ENCODE results near the gene CCBE1. TPM values are rescaled to one million over a fixed set of nuclear protein-coding genes. Genes with fewer than 3 reads are reported as not detected.

Gene CCBE1
- total and polyA plus RNA-seq, 4 donors, result 0.99 to 2.7 (median 1.9) TPM

DNA sequence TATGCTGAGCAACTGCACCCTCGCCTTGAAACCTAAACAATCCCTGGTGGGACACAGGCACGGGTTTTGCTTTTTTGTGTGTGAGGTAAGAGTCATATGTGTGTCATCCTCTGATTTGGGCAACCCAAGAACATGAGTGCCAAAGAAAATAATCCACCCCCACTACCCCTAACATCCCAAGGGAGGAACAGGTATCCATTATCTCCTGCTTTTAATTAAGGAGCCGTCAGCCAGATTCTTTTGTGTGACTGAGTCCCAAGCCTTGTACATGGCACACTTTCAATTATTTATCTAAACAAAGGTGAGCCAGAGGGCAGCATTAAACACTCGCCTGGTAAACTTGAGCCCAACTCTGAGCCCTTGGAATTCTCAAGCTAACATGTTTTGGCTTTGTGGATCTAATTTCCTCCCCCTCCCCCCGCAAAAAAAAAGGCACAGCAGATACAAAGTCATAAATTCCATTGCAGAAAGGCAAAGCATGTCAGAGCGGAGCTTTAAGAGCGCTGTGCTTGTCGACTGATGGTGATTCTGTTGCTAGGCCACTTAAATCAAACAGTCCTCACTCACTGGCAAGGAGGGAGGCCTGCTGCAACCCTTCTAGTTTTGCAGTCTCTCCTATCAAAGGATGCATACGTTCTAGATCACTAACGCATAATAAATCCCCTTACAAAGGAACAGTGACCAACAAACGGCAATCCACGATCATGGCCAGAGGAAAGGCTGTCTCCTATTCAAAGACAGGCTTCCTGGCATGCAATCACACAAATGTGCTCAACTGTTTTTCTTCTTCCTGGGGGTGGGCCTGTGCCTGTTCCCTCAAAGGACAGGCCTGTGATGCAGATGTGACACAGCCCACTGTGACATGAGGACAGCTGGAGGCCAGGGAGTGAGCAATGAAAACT lies 194.7 kb downstream of the CCBE1 start:
- Histone ChIP-seq H3K4me3 (ENCODE audit: low read depth, low read length) (no peak overlapping the region), H3K27me3 (ENCODE audit: control insufficient read depth, insufficient read depth, low read length) (no peaks in the 10 kb centered on the region), H3K4me1 (ENCODE audit: control insufficient read depth, insufficient read depth, low read length) (peaks cover 10% of the 10 kb centered on the region), H3K36me3 (ENCODE audit: control insufficient read depth, insufficient read depth, low read length) (no peaks in the 10 kb centered on the region), H3K9me3 (ENCODE audit: control insufficient read depth, insufficient read depth, low read length) (peaks cover 1% of the 10 kb centered on the region), H3K27ac (ENCODE audit: low read depth, low read length) (peak overlapping the region; percentile 61)
- peak in 5 of 6 donors; percentile 12 to 85 (median 32) for DNase-seq (ENCODE audit: low read depth in 4 of 6, low spot score in 6 of 6)
- 8% methylated on average over 7 of the region's 12 CpGs for WGBS (ENCODE audit: insufficient coverage)

DNA sequence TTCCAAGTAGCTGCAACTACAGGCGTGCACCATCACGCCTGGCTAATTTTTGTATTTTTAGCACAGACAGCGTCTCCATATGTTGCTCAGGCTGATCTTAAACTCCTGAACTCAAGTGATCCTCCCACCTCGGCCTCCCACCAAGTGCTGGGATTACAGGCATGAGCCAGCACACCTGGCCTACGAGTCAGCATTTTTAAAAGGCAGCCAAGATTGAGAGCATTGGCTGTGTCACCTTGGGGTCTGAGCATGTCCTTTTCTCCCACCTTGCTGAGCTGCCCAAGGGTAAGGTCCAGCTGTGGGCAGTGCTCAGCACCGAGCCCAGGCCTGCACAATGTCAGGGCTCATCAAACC lies 195.3 kb downstream of the CCBE1 start:
- Histone ChIP-seq H3K4me3 (ENCODE audit: low read depth, low read length) (no peak overlapping the region), H3K9me3 (ENCODE audit: control insufficient read depth, insufficient read depth, low read length) (peaks cover 1% of the 10 kb centered on the region), H3K27ac (ENCODE audit: low read depth, low read length) (peak overlapping the region; percentile 61), H3K27me3 (ENCODE audit: control insufficient read depth, insufficient read depth, low read length) (no peaks in the 10 kb centered on the region), H3K4me1 (ENCODE audit: control insufficient read depth, insufficient read depth, low read length) (peaks cover 10% of the 10 kb centered on the region), H3K36me3 (ENCODE audit: control insufficient read depth, insufficient read depth, low read length) (no peaks in the 10 kb centered on the region)
- 76% methylated on average over 6 of the region's 6 CpGs for WGBS (ENCODE audit: insufficient coverage)
- DNase-seq (ENCODE audit: low read depth in 4 of 6, low spot score in 6 of 6), result no peak

DNA sequence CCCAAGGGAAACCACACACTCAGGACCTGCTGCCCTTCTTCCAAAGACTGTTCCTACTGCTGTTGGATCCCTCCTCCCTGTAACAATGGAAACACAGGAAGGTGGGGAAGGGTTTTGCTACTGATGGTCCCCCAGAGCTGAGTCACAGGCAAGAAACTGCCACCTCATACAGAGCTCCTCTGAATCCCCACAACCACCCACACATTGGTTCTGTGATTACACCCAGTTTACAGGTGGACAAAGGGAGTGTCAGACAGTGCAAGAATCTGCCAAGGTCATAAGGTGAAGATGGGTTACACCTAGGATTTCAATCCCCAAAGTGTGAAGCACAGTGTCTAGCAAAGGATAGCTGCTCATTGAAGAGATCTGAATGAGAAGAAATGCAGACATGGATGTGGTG lies 196.5 kb downstream of the CCBE1 start:
- H3K4me1 ChIP-seq (ENCODE audit: control insufficient read depth, insufficient read depth, low read length), result peaks cover 10% of the 10 kb centered on the region
- no peak for DNase-seq (ENCODE audit: low read depth in 4 of 6, low spot score in 6 of 6)
- no peak overlapping the region for H3K4me3 ChIP-seq (ENCODE audit: low read depth, low read length)
- no peaks in the 10 kb centered on the region for H3K27me3 ChIP-seq (ENCODE audit: control insufficient read depth, insufficient read depth, low read length)
- no peaks in the 10 kb centered on the region for H3K36me3 ChIP-seq (ENCODE audit: control insufficient read depth, insufficient read depth, low read length)
- H3K27ac ChIP-seq (ENCODE audit: low read depth, low read length), result no peak overlapping the region
- H3K9me3 ChIP-seq (ENCODE audit: control insufficient read depth, insufficient read depth, low read length), result peaks cover 1% of the 10 kb centered on the region

DNA sequence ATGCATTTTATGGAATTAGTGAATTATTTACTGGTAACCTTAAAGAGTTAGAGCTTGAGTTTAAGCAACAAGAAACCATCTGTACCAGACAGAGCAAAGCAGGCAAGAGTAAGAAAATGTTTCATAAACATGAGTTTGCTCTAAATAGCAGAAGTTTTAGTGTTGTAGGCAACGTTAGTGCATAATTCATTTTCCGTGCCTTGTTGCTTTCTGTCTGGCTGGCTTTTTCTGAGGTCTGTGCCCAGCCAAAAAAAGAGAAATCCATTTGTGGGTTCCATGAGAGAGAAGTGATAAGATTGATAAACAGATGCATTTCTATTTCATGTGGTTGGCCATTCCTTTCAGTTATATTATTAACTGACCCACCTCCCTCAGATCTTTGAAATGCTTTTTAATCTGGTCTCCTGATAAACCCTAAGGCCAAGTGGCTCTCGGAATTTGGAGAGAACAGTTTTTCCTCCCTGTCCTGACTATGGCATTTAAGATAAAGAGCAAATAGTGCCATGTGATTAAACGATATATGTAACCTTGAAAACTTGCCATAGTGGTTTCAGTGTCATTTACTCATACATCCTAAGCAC lies 198.6 kb downstream of the CCBE1 start:
- H3K9me3 ChIP-seq (ENCODE audit: control insufficient read depth, insufficient read depth, low read length), result peaks cover 1% of the 10 kb centered on the region
- H3K4me1 ChIP-seq (ENCODE audit: control insufficient read depth, insufficient read depth, low read length), result peaks cover 10% of the 10 kb centered on the region
- H3K36me3 ChIP-seq (ENCODE audit: control insufficient read depth, insufficient read depth, low read length), result no peaks in the 10 kb centered on the region
- no peak overlapping the region for H3K27ac ChIP-seq (ENCODE audit: low read depth, low read length)
- no peaks in the 10 kb centered on the region for H3K27me3 ChIP-seq (ENCODE audit: control insufficient read depth, insufficient read depth, low read length)
- peak in 1 of 6 donors; percentile 76 for DNase-seq (ENCODE audit: low read depth in 4 of 6, low spot score in 6 of 6)
- 77% methylated on average over 2 of the region's 4 CpGs for WGBS (ENCODE audit: insufficient coverage)
- H3K4me3 ChIP-seq (ENCODE audit: low read depth, low read length), result no peak overlapping the region

DNA sequence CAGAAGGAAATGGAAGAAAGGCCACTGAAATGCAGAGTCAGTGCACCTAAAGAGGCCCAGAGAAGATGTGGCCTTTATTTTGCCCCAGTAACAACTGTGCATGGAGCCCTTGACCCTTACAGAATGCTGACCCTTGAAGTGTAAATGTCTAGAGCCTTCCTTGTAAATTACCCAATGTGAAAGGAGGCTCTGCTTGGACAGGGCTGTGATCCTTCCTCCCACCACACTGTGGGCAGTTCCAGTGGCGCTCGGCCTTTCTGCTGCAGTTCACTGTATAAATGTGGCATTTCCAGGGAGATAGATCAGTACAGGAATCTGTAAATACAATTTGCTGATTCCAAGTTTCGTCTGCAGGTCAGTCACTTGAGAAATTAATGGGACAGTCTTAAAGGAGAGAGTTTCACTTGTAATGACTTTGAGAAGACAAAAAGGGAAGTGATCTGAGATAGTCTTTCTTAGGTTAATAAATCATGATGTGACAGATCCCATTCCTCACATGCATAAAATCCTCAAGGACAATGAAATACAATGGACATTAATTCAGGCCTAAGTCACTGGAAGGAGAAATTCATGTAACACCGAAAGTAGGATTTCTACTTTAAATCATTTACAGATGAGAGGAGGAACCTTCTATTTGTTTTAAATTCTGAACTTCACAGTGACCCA lies 204.3 kb downstream of the CCBE1 start:
- 20% methylated on average over 1 of the region's 4 CpGs for WGBS (ENCODE audit: insufficient coverage)

DNA sequence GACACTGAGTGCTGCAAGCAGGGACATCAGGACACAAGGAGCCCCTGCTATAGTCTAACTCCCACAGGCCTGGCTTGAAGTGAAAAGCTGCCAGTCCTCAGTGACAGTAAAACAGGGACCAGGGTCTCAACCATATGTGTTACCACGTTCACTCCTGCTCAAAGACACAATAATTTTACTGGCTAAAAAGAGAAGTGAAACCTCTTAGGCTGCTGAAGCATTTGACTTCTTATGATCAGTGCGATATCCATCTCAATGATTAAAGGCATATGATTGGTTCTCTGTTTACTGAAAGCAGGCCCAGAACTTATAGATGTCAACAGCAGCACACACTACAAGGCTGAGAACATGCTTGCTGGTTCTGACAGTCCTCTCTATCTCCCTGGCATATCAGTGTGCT lies 208.3 kb downstream of the CCBE1 start:
- no peak overlapping the region for H3K27ac ChIP-seq (ENCODE audit: low read depth, low read length)
- no peak for DNase-seq (ENCODE audit: low read depth in 4 of 6, low spot score in 6 of 6)
- 100% methylated on average over 1 of the region's 2 CpGs for WGBS (ENCODE audit: insufficient coverage)
- H3K27me3 ChIP-seq (ENCODE audit: control insufficient read depth, insufficient read depth, low read length), result no peaks in the 10 kb centered on the region
- H3K4me3 ChIP-seq (ENCODE audit: low read depth, low read length), result no peak overlapping the region
- H3K4me1 ChIP-seq (ENCODE audit: control insufficient read depth, insufficient read depth, low read length), result no peaks in the 10 kb centered on the region
- no peaks in the 10 kb centered on the region for H3K36me3 ChIP-seq (ENCODE audit: control insufficient read depth, insufficient read depth, low read length)
- no peaks in the 10 kb centered on the region for H3K9me3 ChIP-seq (ENCODE audit: control insufficient read depth, insufficient read depth, low read length)

More for the DNA sequence above, 204.3 kb downstream of the CCBE1 start:
- Histone ChIP-seq H3K27ac (ENCODE audit: low read depth, low read length) (no peak overlapping the region), H3K9me3 (ENCODE audit: control insufficient read depth, insufficient read depth, low read length) (no peaks in the 10 kb centered on the region), H3K4me1 (ENCODE audit: control insufficient read depth, insufficient read depth, low read length) (no peaks in the 10 kb centered on the region), H3K36me3 (ENCODE audit: control insufficient read depth, insufficient read depth, low read length) (no peaks in the 10 kb centered on the region), H3K4me3 (ENCODE audit: low read depth, low read length) (no peak overlapping the region), H3K27me3 (ENCODE audit: control insufficient read depth, insufficient read depth, low read length) (no peaks in the 10 kb centered on the region)
- DNase-seq (ENCODE audit: low read depth in 4 of 6, low spot score in 6 of 6), result peak in 1 of 6 donors; percentile 29

DNA sequence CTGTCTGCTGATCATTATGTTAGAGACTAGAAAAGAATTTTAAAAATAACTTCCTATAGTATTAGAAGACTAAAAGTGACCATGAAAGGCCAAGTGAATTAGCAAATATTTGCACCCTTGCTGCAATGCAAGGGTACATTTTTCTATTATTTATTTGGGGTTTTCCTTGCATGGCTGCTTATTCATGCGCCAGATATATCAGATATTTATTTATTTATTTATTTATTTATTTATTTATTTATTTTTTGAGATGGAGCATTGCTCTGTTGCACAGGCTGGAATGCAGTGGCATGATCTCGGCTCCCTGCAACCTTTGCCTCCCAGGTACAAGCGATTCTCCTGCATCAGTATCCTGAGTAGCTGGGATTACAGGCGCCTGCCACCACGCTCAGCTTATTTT lies 211.8 kb downstream of the CCBE1 start:
- H3K4me1 ChIP-seq (ENCODE audit: control insufficient read depth, insufficient read depth, low read length), result no peaks in the 10 kb centered on the region
- WGBS (ENCODE audit: insufficient coverage), result 100% methylated on average over 4 of the region's 5 CpGs
- no peaks in the 10 kb centered on the region for H3K9me3 ChIP-seq (ENCODE audit: control insufficient read depth, insufficient read depth, low read length)
- H3K4me3 ChIP-seq (ENCODE audit: low read depth, low read length), result no peak overlapping the region
- DNase-seq (ENCODE audit: low read depth in 4 of 6, low spot score in 6 of 6), result no peak
- no peak overlapping the region for H3K27ac ChIP-seq (ENCODE audit: low read depth, low read length)
- no peaks in the 10 kb centered on the region for H3K36me3 ChIP-seq (ENCODE audit: control insufficient read depth, insufficient read depth, low read length)
- H3K27me3 ChIP-seq (ENCODE audit: control insufficient read depth, insufficient read depth, low read length), result no peaks in the 10 kb centered on the region

DNA sequence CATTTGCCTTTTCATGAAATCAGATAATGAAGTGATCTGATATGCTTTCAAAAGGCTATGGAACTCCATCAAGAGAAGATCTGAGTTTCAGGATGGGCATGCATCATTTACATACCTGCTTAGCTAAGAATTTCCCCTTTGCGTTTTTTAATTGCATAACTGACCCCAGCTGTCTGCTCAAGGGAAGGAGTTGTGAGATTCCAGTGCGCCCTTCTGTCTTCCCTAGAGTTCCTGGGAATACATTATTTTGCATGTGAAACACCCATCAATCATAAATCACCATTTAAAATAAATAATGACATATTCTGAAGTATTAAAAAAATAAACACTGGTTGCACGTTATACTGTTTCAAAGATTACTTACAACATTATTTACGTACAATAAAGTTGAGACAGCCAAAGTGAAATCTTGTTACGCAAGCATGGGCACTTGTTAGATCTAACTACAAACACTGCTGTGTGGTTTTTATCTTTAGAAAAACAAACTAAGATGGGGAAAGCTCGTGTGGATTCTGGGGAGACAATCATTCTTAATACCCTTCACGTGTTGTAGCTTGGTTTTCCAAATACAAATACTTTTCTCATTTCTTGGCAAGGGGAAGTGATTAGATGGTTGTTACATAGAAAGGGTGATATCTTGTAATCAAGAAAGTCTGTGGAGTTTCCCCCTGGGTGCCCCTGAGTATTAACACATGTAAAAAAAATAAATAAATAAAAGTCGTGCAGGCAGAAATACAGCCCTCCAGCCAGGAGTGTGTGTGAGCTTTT lies 212.5 kb downstream of the CCBE1 start:
- Histone ChIP-seq H3K4me1 (ENCODE audit: control insufficient read depth, insufficient read depth, low read length) (no peaks in the 10 kb centered on the region), H3K4me3 (ENCODE audit: low read depth, low read length) (no peak overlapping the region), H3K27ac (ENCODE audit: low read depth, low read length) (no peak overlapping the region), H3K36me3 (ENCODE audit: control insufficient read depth, insufficient read depth, low read length) (no peaks in the 10 kb centered on the region), H3K9me3 (ENCODE audit: control insufficient read depth, insufficient read depth, low read length) (no peaks in the 10 kb centered on the region), H3K27me3 (ENCODE audit: control insufficient read depth, insufficient read depth, low read length) (no peaks in the 10 kb centered on the region)
- no CpG with 5 or more reads among the region's 8 CpGs for WGBS (ENCODE audit: insufficient coverage)
- no peak for DNase-seq (ENCODE audit: low read depth in 4 of 6, low spot score in 6 of 6)

DNA sequence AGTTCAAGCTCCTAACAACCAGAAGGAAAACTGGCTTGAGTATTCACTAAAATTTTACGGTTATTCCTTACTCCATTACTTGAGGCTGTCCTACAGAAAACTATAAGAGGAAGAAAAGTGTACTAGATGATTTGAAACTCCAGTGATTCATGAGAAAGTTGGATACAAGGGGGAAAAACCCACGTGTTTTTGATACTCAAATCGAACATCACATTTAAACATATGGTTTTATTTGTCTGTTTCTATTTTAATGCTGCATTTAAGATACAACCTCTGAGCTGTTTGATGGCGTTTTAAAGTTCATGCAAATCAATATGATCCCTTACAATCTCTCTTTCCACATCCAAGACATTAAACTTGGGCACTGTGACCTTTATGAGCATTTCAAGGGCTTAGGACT lies 213.1 kb downstream of the CCBE1 start:
- DNase-seq (ENCODE audit: low read depth in 4 of 6, low spot score in 6 of 6), result no peak
- no peak overlapping the region for H3K4me3 ChIP-seq (ENCODE audit: low read depth, low read length)
- no peaks in the 10 kb centered on the region for H3K36me3 ChIP-seq (ENCODE audit: control insufficient read depth, insufficient read depth, low read length)
- no CpG with 5 or more reads among the region's 4 CpGs for WGBS (ENCODE audit: insufficient coverage)
- no peaks in the 10 kb centered on the region for H3K4me1 ChIP-seq (ENCODE audit: control insufficient read depth, insufficient read depth, low read length)
- H3K27me3 ChIP-seq (ENCODE audit: control insufficient read depth, insufficient read depth, low read length), result no peaks in the 10 kb centered on the region
- no peak overlapping the region for H3K27ac ChIP-seq (ENCODE audit: low read depth, low read length)
- H3K9me3 ChIP-seq (ENCODE audit: control insufficient read depth, insufficient read depth, low read length), result no peaks in the 10 kb centered on the region
